H9 (cell line): ENCODE results near the gene TWSG1. TPM values are rescaled to one million over a fixed set of nuclear protein-coding genes. Genes with fewer than 3 reads are reported as not detected.

Experiments
- DNase-seq: peaks from one replicate; pipeline ENCODE4 v3.0.0-alpha.2; 2017
- H2AFZ ChIP-seq: one replicate; pipeline ENCODE4 v1.6.1; 2013; ENCODE audit warnings: mild to moderate bottlenecking, low read length, control low read depth, moderate library complexity
- H2AK5ac ChIP-seq: 2 replicates; pipeline ENCODE4 v1.6.1; 2013; ENCODE audit warnings: low read length, control low read depth, mixed read lengths; ENCODE audit not compliant: insufficient read length
- H2BK120ac ChIP-seq: one replicate; pipeline ENCODE4 v1.6.1; 2013; ENCODE audit warnings: low read depth, mild to moderate bottlenecking, low read length, control low read depth, inconsistent platforms; ENCODE audit not compliant: poor library complexity, severe bottlenecking
- H2BK12ac ChIP-seq: 2 replicates; pipeline ENCODE4 v1.6.1; 2013; ENCODE audit warnings: low read length, control low read depth, mixed read lengths, low read depth; ENCODE audit not compliant: insufficient read length
- H2BK15ac ChIP-seq: 2 replicates; pipeline ENCODE4 v1.6.1; 2013; ENCODE audit warnings: low read depth, low read length, control low read depth
- H2BK20ac ChIP-seq: one replicate; pipeline ENCODE4 v1.6.1; 2013; ENCODE audit warnings: low read depth, mild to moderate bottlenecking, low read length, control low read depth, inconsistent platforms; ENCODE audit not compliant: poor library complexity, severe bottlenecking
- H2BK5ac ChIP-seq: 2 replicates; pipeline ENCODE4 v1.6.1; 2013; ENCODE audit warnings: low read length, control low read depth, mixed read lengths; ENCODE audit not compliant: insufficient read length
- H3K14ac ChIP-seq: 2 replicates; pipeline ENCODE4 v1.6.1; 2013; ENCODE audit warnings: low read length, control low read depth; ENCODE audit not compliant: insufficient read depth
- H3K18ac ChIP-seq: 2 replicates; pipeline ENCODE4 v1.6.1; 2013; ENCODE audit warnings: low read depth, mild to moderate bottlenecking, mixed read lengths, low read length, control low read depth; ENCODE audit not compliant: insufficient read length
- H3K23ac ChIP-seq: 2 replicates; pipeline ENCODE4 v1.6.1; 2013; ENCODE audit warnings: low read length, control low read depth, mixed read lengths, low read depth; ENCODE audit not compliant: insufficient read length
- H3K23me2 ChIP-seq: 2 replicates; pipeline ENCODE4 v1.6.1; 2013; ENCODE audit warnings: low read depth, mild to moderate bottlenecking, mixed read lengths, low read length, control low read depth; ENCODE audit not compliant: insufficient read length, poor library complexity, severe bottlenecking
- H3K27ac ChIP-seq: 2 replicates; pipeline ENCODE4 v1.5.1; 2013; ENCODE audit warnings: low read length, control low read depth, mixed read lengths, low read depth; ENCODE audit not compliant: insufficient read length
- H3K27me3 ChIP-seq: 2 replicates; pipeline ENCODE4 v1.6.1; 2013; ENCODE audit warnings: low read length, control low read depth, inconsistent platforms; ENCODE audit not compliant: insufficient read depth
- H3K4ac ChIP-seq: 2 replicates; pipeline ENCODE4 v1.6.1; 2013; ENCODE audit warnings: low read depth, mild to moderate bottlenecking, control low read depth, inconsistent platforms, low read length, moderate library complexity
- H3K4me1 ChIP-seq: 2 replicates; pipeline ENCODE4 v1.6.1; 2013; ENCODE audit warnings: low read length, control low read depth, inconsistent platforms; ENCODE audit not compliant: insufficient read depth
- H3K4me2 ChIP-seq: 2 replicates; pipeline ENCODE4 v1.6.1; 2013; ENCODE audit warnings: low read length, control low read depth, mixed read lengths; ENCODE audit not compliant: insufficient read length, insufficient read depth
- H3K56ac ChIP-seq: 2 replicates; pipeline ENCODE4 v1.6.1; 2013; ENCODE audit warnings: low read depth, mild to moderate bottlenecking, mixed read lengths, low read length, control low read depth; ENCODE audit not compliant: insufficient read length
- H3K79me1 ChIP-seq: 2 replicates; pipeline ENCODE4 v1.6.1; 2013; ENCODE audit warnings: low read depth, mild to moderate bottlenecking, moderate library complexity, low read length, control low read depth, inconsistent platforms; ENCODE audit not compliant: insufficient read depth, poor library complexity, severe bottlenecking
- H3K79me2 ChIP-seq: 2 replicates; pipeline ENCODE4 v1.6.1; 2013; ENCODE audit warnings: low read length, control low read depth, inconsistent platforms; ENCODE audit not compliant: insufficient read depth
- H3K9ac ChIP-seq: 2 replicates; pipeline ENCODE4 v1.6.1; 2013; ENCODE audit warnings: low read length, control low read depth, mixed read lengths; ENCODE audit not compliant: insufficient read length; ENCODE audit errors: extremely low read depth
- H3K9me3 ChIP-seq: one replicate; pipeline ENCODE4 v1.6.1; 2013; ENCODE audit warnings: low read depth, low read length, inconsistent platforms; ENCODE audit not compliant: control insufficient read depth
- H3T11ph ChIP-seq: one replicate; pipeline ENCODE4 v1.6.1; 2013; ENCODE audit warnings: mild to moderate bottlenecking, low read length, control low read depth, inconsistent platforms
- H4K20me1 ChIP-seq: one replicate; pipeline ENCODE4 v1.6.1; 2013; ENCODE audit not compliant: control insufficient read depth, insufficient read length, insufficient read depth
- H4K5ac ChIP-seq: 2 replicates; pipeline ENCODE4 v1.6.1; 2013; ENCODE audit warnings: low read depth, mild to moderate bottlenecking, mixed read lengths, low read length, control low read depth; ENCODE audit not compliant: insufficient read length
- H4K8ac ChIP-seq: replicated peaks from 2 replicates; pipeline ENCODE4 v1.6.1; 2013; ENCODE audit warnings: low read length, control low read depth, mixed read lengths, low read depth; ENCODE audit not compliant: insufficient read length
- H4K91ac ChIP-seq: 2 replicates; pipeline ENCODE4 v1.6.1; 2013; ENCODE audit warnings: low read depth, mild to moderate bottlenecking, moderate library complexity, mixed read lengths, low read length, control low read depth; ENCODE audit not compliant: insufficient read length
- H3K27ac Mint-ChIP-seq, 3 experiments: 2 replicates in 2 of 3; 3 replicates in 1 of 3; pipeline ENCODE4 v1.8.0; 2020 to 2021; ENCODE audit warnings: mixed read lengths in 3 of 3, mild to moderate bottlenecking in 1 of 3, moderate library complexity in 1 of 3
- H3K27me3 Mint-ChIP-seq: 2 replicates; pipeline ENCODE4 v1.8.0; 2021; ENCODE audit warnings: low read depth, mild to moderate bottlenecking, moderate library complexity, mixed read lengths
- H3K36me3 Mint-ChIP-seq, 3 experiments: 2 replicates in 2 of 3; 3 replicates in 1 of 3; pipeline ENCODE4 v1.8.0; 2020 to 2021; ENCODE audit warnings: low read depth in 3 of 3, mixed read lengths in 3 of 3; ENCODE audit not compliant: insufficient read depth in 1 of 3
- H3K4me1 Mint-ChIP-seq, 2 experiments: 2 replicates each; pipeline ENCODE4 v1.8.0; 2020; ENCODE audit warnings: mixed read lengths in 2 of 2
- H3K4me3 Mint-ChIP-seq, 2 experiments: 2 replicates in 1 of 2; 3 replicates in 1 of 2; pipeline ENCODE4 v1.8.0; 2020 to 2021; ENCODE audit warnings: mild to moderate bottlenecking in 2 of 2, mixed read lengths in 2 of 2, moderate library complexity in 1 of 2
- H3K9me3 Mint-ChIP-seq, 2 experiments: 2 replicates in 1 of 2; 3 replicates in 1 of 2; pipeline ENCODE4 v1.8.0; 2020; ENCODE audit warnings: mild to moderate bottlenecking in 2 of 2, mixed read lengths in 2 of 2, moderate library complexity in 1 of 2
- CTCF ChIP-seq: fragments of 200-600 bp; sonication (generic); conservative IDR thresholded peaks from 3 replicates; pipeline ENCODE4 v1.8.0; 2021; ENCODE audit warnings: antibody characterized with exemption, mild to moderate bottlenecking
- WGBS: extraction: QIAGEN DNeasy Blood & Tissue Kit; methylation state at CpG from one replicate; pipeline ENCODE4 v1.1.7; 2013; ENCODE audit warnings: missing lambda C conversion rate, low lambda C conversion rate, mixed read lengths; ENCODE audit not compliant: insufficient read length; ENCODE audit errors: extremely low coverage; 5-methylcytosine and 5-hydroxymethylcytosine counted together
- total RNA-seq: library from RNA; stranded (reverse); gene quantifications from 2 replicates; pipeline ENCODE4 v1.2.1, GENCODE V29; 2021

The TWSG1 gene
- total RNA-seq, 1 experiment from 2014 or later: 25.7 TPM

GRCh38 chr18:9323750-9324445 is 10.7 kb upstream of the TWSG1 start:
- no peaks in the 10 kb centered on the region for H3K27me3 ChIP-seq
- H3K79me2 ChIP-seq: no peaks in the 10 kb centered on the region
- Mint-ChIP-seq H3K4me1 (peaks cover 0 to 3% of the 10 kb centered on the region in 2 experiments; a peak in 1 of 4 replicates), H3K27me3 (no peaks in the 10 kb centered on the region; the same call in none of the 2 replicates), H3K27ac (no peak overlapping the region), H3K4me3 (no peak overlapping the region), H3K36me3 (peaks cover 2 to 6% (median 3%) of the 10 kb centered on the region in 3 experiments; a peak in 4 of 7 replicates), H3K9me3 (peaks cover 3 to 5% of the 10 kb centered on the region in 2 experiments; a peak in 3 of 5 replicates)
- H3K27ac ChIP-seq: no peak overlapping the region
- H3K4ac ChIP-seq: no peak overlapping the region
- H2BK120ac ChIP-seq: no peak overlapping the region
- TF ChIP-seq CTCF: no peak
- H3K4me1 ChIP-seq: no peaks in the 10 kb centered on the region
- no peak overlapping the region for H2BK20ac ChIP-seq
- H3K9me3 ChIP-seq: no peaks in the 10 kb centered on the region
- H3K79me1 ChIP-seq: no peaks in the 10 kb centered on the region
- H2BK5ac ChIP-seq: no peak overlapping the region
- H2AK5ac ChIP-seq: no peak overlapping the region
- H2BK15ac ChIP-seq: no peak overlapping the region
- DNase-seq: no peak
- no peak overlapping the region for H2AFZ ChIP-seq
- H3K4me2 ChIP-seq: no peak overlapping the region
- no peak overlapping the region for H2BK12ac ChIP-seq
- no peak overlapping the region for H4K91ac ChIP-seq
- no peak overlapping the region for H3K9ac ChIP-seq
- no peaks in the 10 kb centered on the region for H4K20me1 ChIP-seq
- no peak overlapping the region for H3K23ac ChIP-seq
- H3K23me2 ChIP-seq: no peaks in the 10 kb centered on the region
- no peak overlapping the region for H3K56ac ChIP-seq
- H3K14ac ChIP-seq: no peak overlapping the region
- no peak overlapping the region for H3K18ac ChIP-seq
- WGBS: no CpG with 5 or more reads among the region's 3 CpGs
- H4K5ac ChIP-seq: no peak overlapping the region
- no peak overlapping the region for H4K8ac ChIP-seq
- H3T11ph ChIP-seq: no peak overlapping the region
